Suprapubic skin (tissue), 4 donors: ENCODE results near the gene ENTPD5. TPM values are rescaled to one million over a fixed set of nuclear protein-coding genes. Genes with fewer than 3 reads are reported as not detected.

Experiments used
- DNase-seq, 2 donors: peaks; one replicate each; pipeline ENCODE4 v3.0.0-alpha.2; 2019; ENCODE audit warnings: low spot score in 2 of 2
- H3K27ac ChIP-seq: fragments of 200-600 bp; sonication (generic); one replicate; pipeline ENCODE4 v1.5.1; 2019
- H3K27me3 ChIP-seq: fragments of 200-600 bp; sonication (generic); one replicate; pipeline ENCODE4 v1.5.1; 2019
- H3K36me3 ChIP-seq: fragments of 200-600 bp; sonication (generic); one replicate; pipeline ENCODE4 v1.5.1; 2019
- H3K4me1 ChIP-seq: fragments of 200-600 bp; sonication (generic); one replicate; pipeline ENCODE4 v1.5.1; 2019
- H3K4me3 ChIP-seq: fragments of 200-600 bp; sonication (generic); one replicate; pipeline ENCODE4 v1.5.1; 2019; ENCODE audit warnings: mild to moderate bottlenecking
- H3K9me3 ChIP-seq: fragments of 200-600 bp; sonication (generic); one replicate; pipeline ENCODE4 v1.5.1; 2019
- EP300 ChIP-seq: sonication (generic); formaldehyde crosslinking; IDR thresholded peaks from one replicate; pipeline ENCODE4 v1.6.1; 2017; ENCODE audit warnings: antibody characterized with exemption
- POLR2A ChIP-seq, 2 donors: fragments of 450-650 bp; IDR thresholded peaks; one replicate each; pipeline ENCODE4 v1.6.1; 2017; ENCODE audit warnings: antibody characterized with exemption in 2 of 2, mild to moderate bottlenecking in 2 of 2, moderate library complexity in 2 of 2
- POLR2AphosphoS5 ChIP-seq, 3 donors: sonication (generic); formaldehyde crosslinking; IDR thresholded peaks; one replicate each; pipeline ENCODE4 v1.6.1; 2017; ENCODE audit warnings: antibody characterized with exemption in 3 of 3
- WGBS: methylation state at CpG from one replicate; pipeline ENCODE4 v1.1.5; 2018; 5-methylcytosine and 5-hydroxymethylcytosine counted together
- total RNA-seq, 4 donors: library from RNA; depleted of rRNA; stranded (reverse); fragments of >200 nt; gene quantifications; one replicate each; pipeline ENCODE4 v1.1.0, GENCODE V29; 2016
- TF ChIP-seq, protein P1 (sequence below), 2 donors: fragments of 200-600 bp in 1 of 2; fragments of 450-650 bp in 1 of 2; sonication (generic) in 1 of 2; IDR thresholded peaks; one replicate each; pipeline ENCODE4 v1.5.1; 2016 to 2019; ENCODE audit warnings: antibody characterized with exemption in 2 of 2, mild to moderate bottlenecking in 1 of 2, moderate library complexity in 1 of 2

Gene ENTPD5
- total RNA-seq, 4 donors from 2014 or later, result 9.2 to 18.4 (median 11.6) TPM

DNA sequence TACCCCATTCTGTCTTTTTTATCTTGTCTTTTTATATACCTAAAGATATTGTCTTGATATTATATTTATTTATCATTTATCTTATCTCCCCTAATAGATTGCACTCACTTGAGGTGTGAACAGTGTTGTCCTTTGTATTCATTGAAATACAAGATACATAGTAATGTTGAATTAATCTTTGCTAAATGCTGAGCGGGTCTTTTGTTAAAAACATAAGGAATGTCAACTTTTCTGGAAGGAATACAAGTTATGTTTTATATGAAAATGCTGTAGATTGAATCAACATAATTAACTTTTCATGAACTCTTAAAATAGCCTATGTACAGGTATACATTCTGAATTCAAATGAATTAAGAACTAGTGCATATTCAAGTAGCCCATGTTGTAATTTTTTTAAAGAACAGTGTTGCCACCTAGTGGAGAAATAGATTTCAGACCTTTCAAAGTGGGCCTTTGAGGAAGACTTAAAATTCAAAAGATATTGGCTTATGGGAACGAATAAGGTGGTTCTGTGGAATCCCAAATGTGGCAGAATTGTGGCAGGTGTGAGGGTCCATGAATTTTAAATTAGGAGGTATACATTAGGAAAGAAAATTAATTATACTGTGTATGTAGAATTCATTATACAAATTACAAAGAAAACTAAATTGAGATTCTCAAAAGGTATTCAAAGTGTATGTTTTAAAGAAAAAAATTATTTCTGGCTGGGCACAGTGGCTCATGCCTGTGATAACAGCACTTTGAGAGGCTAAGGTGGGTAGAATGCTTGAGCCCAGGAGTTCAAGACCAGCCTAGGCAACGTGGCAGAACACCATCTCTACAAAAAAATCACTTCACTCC is 19.2 kb upstream of the ENTPD5 start:
- Histone ChIP-seq H3K4me3 (no peak overlapping the region), H3K36me3 (peaks cover 14% of the 10 kb centered on the region), H3K27ac (no peak overlapping the region), H3K27me3 (no peaks in the 10 kb centered on the region), H3K4me1 (no peaks in the 10 kb centered on the region), H3K9me3 (no peaks in the 10 kb centered on the region)
- WGBS, result 67% methylated on average over 3 of the region's 3 CpGs
- no peak for DNase-seq
- TF ChIP-seq, protein P1, sequence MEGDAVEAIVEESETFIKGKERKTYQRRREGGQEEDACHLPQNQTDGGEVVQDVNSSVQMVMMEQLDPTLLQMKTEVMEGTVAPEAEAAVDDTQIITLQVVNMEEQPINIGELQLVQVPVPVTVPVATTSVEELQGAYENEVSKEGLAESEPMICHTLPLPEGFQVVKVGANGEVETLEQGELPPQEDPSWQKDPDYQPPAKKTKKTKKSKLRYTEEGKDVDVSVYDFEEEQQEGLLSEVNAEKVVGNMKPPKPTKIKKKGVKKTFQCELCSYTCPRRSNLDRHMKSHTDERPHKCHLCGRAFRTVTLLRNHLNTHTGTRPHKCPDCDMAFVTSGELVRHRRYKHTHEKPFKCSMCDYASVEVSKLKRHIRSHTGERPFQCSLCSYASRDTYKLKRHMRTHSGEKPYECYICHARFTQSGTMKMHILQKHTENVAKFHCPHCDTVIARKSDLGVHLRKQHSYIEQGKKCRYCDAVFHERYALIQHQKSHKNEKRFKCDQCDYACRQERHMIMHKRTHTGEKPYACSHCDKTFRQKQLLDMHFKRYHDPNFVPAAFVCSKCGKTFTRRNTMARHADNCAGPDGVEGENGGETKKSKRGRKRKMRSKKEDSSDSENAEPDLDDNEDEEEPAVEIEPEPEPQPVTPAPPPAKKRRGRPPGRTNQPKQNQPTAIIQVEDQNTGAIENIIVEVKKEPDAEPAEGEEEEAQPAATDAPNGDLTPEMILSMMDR (IDR thresholded peaks at IDR 0.05), result peak; percentile 48 to 56
- no peak for TF ChIP-seq EP300

DNA sequence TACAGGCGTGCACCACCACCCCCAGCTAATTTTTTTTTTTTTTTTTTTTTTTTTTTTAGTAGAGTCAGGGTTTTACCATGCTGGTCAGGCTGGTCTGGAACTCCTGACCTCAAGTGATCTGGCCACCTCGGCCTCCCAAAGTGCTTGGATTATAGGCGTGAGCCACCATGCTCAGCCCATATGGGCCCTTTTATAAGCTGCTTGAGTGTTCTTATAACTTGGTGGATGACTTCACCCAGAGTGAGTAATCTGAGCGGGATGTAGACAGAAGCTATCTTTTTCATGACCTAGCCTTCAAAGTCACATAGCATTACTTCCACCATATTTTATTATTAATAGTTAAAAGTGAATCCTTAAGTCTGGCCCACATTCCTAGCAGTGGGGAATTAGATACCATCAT is 16.5 kb upstream of the ENTPD5 start:
- no peaks in the 10 kb centered on the region for H3K27me3 ChIP-seq
- TF ChIP-seq POLR2A (IDR thresholded peaks at IDR 0.05), result no peak
- TF ChIP-seq POLR2AphosphoS5 (IDR thresholded peaks at IDR 0.05), result no peak
- TF ChIP-seq, protein P1 (IDR thresholded peaks at IDR 0.05), result no peak
- TF ChIP-seq EP300, result no peak
- H3K4me3 ChIP-seq, result no peak overlapping the region
- no peak for DNase-seq
- H3K9me3 ChIP-seq, result no peaks in the 10 kb centered on the region
- 93% methylated on average over 4 of the region's 4 CpGs for WGBS
- peaks cover 9% of the 10 kb centered on the region for H3K36me3 ChIP-seq
- no peak overlapping the region for H3K27ac ChIP-seq
- H3K4me1 ChIP-seq, result no peaks in the 10 kb centered on the region

DNA sequence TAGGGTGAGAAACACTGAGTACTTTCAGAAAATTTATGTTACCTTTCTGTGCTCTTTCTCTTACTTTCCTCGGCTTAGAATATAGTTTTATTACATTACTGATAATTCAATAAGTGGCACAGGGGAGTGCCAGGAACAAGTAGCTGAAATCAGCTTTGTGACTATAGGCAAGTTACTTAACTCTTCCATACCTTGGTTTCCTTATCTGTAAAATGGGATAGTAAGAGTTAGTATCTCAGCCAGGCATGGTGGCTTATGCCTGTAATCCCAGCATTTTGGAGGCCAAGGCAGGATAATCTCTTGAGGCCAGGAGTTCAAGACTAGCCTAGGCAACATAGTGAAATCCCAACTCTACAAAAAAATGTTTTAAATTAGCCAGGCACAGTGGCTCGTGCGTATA is 15.5 kb upstream of the ENTPD5 start:
- Histone ChIP-seq H3K9me3 (no peaks in the 10 kb centered on the region), H3K27me3 (no peaks in the 10 kb centered on the region), H3K4me1 (no peaks in the 10 kb centered on the region), H3K4me3 (no peak overlapping the region), H3K27ac (no peak overlapping the region), H3K36me3 (peaks cover 9% of the 10 kb centered on the region)
- DNase-seq, result no peak
- 83% methylated on average over 3 of the region's 3 CpGs for WGBS
- TF ChIP-seq EP300 (no peak), POLR2AphosphoS5 (IDR thresholded peaks at IDR 0.05) (no peak), POLR2A (IDR thresholded peaks at IDR 0.05) (no peak)
- TF ChIP-seq, protein P1 (IDR thresholded peaks at IDR 0.05), result no peak

DNA sequence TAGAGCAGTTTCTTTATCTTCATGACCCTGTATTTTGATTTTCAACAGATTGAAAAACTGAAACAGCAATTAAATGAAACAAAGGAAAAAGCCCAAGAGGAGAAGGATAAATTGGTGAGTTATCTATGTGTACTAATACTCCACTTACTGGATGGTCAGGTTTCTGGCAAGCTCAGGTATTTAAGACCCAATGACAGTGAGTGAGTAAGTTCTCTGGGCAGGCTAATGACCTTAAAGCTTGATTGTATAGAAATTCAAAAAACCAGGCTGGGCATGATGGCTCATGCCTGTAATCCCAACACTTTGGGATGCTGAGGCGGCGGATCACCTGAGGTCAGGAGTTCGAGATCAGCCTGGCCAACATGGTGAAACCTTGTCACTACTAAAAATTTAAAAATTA is 10.0 kb upstream of the ENTPD5 start:
- H3K27ac ChIP-seq, result no peak overlapping the region
- no peaks in the 10 kb centered on the region for H3K27me3 ChIP-seq
- WGBS, result 85% methylated on average over 3 of the region's 3 CpGs
- H3K36me3 ChIP-seq, result peaks cover 2% of the 10 kb centered on the region
- no peak overlapping the region for H3K4me3 ChIP-seq
- no peaks in the 10 kb centered on the region for H3K9me3 ChIP-seq
- TF ChIP-seq EP300 (no peak), POLR2AphosphoS5 (IDR thresholded peaks at IDR 0.05) (no peak), POLR2A (IDR thresholded peaks at IDR 0.05) (no peak)
- TF ChIP-seq, protein P1 (IDR thresholded peaks at IDR 0.05), result no peak
- no peaks in the 10 kb centered on the region for H3K4me1 ChIP-seq
- DNase-seq, result no peak

DNA sequence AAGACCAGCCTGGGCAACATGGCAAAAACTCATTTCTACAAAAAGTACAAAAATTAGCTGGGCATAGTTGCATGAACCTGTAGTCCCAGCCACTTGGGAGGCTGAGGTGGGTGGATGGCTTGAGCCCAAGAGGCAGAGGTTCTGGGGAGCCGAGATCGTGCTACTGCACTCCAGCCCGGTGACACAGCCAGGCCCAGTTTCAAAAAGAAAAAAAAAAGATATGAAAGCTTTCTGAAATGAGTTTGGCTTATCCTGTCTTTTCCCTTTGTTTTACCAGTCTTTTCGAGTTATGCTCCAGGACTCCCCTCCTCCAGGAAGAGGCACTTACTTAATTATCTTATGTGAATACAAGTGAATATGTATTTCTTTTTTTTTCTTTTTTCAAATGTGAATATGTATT is 3.3 kb upstream of the ENTPD5 start:
- no peak overlapping the region for H3K4me3 ChIP-seq
- no peaks in the 10 kb centered on the region for H3K36me3 ChIP-seq
- 94% methylated on average over 4 of the region's 4 CpGs for WGBS
- H3K27me3 ChIP-seq, result no peaks in the 10 kb centered on the region
- no peak for TF ChIP-seq POLR2AphosphoS5 (IDR thresholded peaks at IDR 0.05)
- no peak for TF ChIP-seq EP300
- TF ChIP-seq POLR2A (IDR thresholded peaks at IDR 0.05), result no peak
- TF ChIP-seq, protein P1 (IDR thresholded peaks at IDR 0.05), result no peak
- H3K27ac ChIP-seq, result no peak overlapping the region
- H3K4me1 ChIP-seq, result peaks cover 12% of the 10 kb centered on the region
- no peak for DNase-seq
- H3K9me3 ChIP-seq, result no peaks in the 10 kb centered on the region
